ENCODE data around the gene TMEM229B.

Gene TMEM229B

DNA sequence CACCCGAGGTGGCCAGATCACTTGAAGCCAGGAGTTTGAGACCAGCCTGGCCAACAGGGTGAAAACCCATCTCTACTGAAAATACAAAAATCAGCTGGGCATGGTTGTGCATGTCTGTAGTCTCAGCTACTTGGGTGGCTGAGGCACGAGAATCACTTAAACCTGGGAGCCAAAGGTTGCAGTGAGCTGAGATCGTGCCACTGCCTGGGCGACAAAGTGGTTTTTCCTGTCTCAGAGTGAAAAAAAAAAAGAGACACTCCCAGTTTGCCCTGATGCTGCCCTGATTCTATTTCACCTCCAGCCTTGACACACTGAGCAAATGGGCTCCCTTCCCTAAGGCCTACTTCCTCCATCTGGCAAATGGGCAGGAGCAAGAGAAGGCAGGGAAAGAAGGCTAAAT, 48.0 kb downstream of the TMEM229B start:
- H3K27me3 Mint-ChIP-seq: peaks cover 6% of the 10 kb centered on the region
- no peak overlapping the region for H3K27ac Mint-ChIP-seq
- no peaks in the 10 kb centered on the region for H3K9me3 Mint-ChIP-seq (ENCODE audit: low read depth)
- no peaks in the 10 kb centered on the region for H3K36me3 Mint-ChIP-seq
- H3K4me1 Mint-ChIP-seq (ENCODE audit: low read depth): no peaks in the 10 kb centered on the region
- no peak overlapping the region for H3K4me3 Mint-ChIP-seq

DNA sequence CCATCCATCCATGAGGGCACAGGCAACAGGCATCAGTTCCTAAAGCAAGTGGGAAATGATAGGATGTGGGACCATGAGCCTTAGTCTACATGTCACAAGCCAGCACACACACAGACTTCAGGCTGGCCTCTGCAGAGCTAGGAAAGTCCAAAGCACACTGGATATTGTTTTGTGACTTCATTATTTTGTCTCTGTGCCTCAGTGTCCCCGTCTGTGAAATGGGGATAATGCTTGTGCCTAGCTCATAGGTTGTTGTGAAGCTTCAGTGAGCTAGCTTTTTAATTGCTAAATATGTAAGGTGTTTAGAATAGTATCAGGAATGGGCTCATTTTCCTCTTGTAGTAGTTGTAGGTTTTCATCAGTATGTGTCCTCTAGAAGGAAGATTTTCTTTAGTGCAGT, 49.6 kb downstream of the TMEM229B start:
- Mint-ChIP-seq H3K4me1 (ENCODE audit: low read depth) (no peaks in the 10 kb centered on the region), H3K9me3 (ENCODE audit: low read depth) (no peaks in the 10 kb centered on the region), H3K27ac (no peak overlapping the region), H3K27me3 (peaks cover 3% of the 10 kb centered on the region), H3K4me3 (no peak overlapping the region), H3K36me3 (no peaks in the 10 kb centered on the region)

DNA sequence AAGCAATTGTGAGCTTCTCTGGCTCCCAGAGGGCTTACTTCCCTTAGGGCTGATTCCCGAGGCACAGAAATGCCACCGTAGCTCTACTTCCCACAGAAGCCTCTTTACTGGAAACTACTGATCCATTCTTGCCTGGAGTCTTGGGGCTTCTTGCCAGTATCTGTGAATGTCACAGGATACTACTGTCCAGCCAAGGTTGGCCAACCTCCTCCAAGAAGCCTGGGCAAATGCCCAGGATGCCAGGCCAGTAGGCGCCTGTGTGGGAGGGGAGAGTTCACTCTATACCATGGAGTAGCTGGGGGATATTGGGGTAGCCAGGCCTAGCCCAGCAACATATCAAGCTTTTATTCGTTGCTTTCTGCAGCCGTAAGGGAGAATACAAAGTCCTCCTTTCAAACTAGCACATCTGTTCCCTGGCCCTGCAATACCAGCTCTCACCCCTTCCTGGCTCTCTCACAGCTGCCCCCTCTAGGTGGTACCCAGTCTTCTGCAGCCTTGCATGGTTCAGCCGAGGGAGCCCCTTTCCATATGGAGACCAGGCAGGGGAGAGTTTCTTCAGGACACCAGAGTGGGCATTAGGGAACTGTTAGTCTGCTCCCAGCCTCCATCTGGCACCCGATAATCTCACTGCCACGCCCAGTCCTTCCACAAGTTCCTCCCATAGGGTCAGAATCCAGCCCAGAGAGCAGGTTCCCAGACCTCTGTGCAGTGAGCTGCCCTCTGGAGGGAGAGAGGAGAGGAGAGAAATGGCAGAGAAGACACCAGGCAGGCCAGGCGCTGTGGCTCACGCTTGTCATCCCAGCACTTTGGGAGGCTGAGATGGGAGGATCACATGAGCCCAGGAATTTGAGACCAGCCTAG, 52.3 kb downstream of the TMEM229B start:
- Mint-ChIP-seq H3K4me1 (ENCODE audit: low read depth) (no peaks in the 10 kb centered on the region), H3K4me3 (no peak overlapping the region)

DNA sequence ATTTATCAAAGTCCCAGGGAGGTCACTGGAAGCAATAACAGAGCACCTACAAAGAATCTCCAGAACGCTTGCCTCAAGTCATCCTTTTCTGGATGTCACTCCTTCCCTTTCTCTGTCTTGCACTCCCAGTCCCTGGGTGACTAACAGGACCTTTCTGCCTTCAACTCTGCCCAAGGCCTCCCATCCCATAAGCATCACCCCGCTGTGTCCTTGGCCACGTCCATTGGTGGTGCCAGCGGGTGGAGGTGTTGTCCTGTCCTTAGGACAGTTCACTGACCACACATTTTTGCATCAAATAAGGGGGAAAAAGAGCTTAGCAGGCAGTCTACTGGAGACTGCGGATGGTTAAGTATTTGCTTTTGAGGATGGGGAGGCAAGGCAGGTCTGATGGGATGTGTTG, 52.9 kb downstream of the TMEM229B start:
- Mint-ChIP-seq H3K4me3 (no peak overlapping the region), H3K9me3 (ENCODE audit: low read depth) (no peaks in the 10 kb centered on the region), H3K27me3 (no peaks in the 10 kb centered on the region), H3K27ac (no peak overlapping the region), H3K4me1 (ENCODE audit: low read depth) (no peaks in the 10 kb centered on the region), H3K36me3 (no peaks in the 10 kb centered on the region)

More for the DNA sequence above, 52.3 kb downstream of the TMEM229B start:
- H3K9me3 Mint-ChIP-seq (ENCODE audit: low read depth): no peaks in the 10 kb centered on the region
- H3K27me3 Mint-ChIP-seq: no peaks in the 10 kb centered on the region
- H3K27ac Mint-ChIP-seq: no peak overlapping the region
- no peaks in the 10 kb centered on the region for H3K36me3 Mint-ChIP-seq

DNA sequence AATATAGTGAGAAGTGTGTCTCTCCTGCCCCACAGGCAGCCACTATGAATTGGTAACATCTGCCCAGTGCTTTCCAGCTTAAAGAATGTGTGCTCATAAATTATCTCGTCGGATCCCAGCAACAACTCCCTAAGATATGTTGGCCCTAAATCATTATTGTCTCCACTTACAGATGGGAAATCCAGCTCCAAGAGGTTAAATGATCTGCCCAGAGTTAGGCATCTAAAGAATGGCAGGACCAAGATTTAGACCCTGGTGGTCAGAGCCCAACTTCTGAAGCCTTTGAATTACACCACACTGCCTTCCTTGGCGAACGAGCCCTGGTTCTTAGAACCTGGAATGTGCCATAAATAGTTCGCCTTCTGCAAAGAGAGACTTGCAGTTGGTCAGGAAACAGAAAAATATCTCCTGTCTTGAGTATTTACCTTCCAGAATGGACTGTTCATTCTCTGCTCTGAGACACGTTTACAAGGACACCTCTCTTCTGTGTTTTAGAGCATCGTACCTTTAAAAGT, 56.4 kb downstream of the TMEM229B start:
- Mint-ChIP-seq H3K9me3 (ENCODE audit: low read depth) (no peaks in the 10 kb centered on the region), H3K4me3 (no peak overlapping the region), H3K27ac (no peak overlapping the region), H3K36me3 (no peaks in the 10 kb centered on the region), H3K27me3 (peaks cover under 1% of the 10 kb centered on the region), H3K4me1 (ENCODE audit: low read depth) (no peaks in the 10 kb centered on the region)

DNA sequence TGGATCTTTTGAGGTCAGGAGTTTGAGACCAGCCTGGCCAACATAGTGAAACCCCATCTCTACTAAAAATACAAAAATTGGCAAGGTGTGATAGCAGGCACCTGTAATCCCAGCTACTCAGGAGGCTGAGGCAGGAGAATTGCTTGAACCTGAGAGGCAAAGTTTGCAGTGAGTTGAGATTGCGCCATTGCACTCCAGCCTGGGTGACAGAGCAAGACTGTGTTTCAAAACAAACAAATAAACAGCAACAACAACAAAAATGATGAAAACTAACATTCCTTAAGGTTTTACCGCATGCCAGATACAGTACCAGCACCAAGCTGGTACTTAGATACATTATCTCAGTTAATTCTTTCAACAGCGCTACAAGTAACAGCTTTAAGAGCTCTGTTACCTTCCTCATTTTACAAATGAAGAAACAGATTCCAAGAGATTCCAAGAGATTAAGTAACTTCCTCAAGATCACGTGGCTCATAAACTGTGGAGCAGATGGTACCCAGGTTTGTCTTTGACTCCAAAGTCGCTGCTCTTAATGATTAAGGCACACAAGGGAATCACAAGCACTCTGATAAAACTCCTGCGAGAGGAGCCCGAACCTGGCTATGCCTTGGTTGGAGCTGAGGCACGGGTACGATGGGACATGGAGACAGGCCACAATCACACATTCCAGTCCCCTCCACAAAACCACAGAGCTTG, 58.9 kb downstream of the TMEM229B start:
- no peak overlapping the region for H3K4me3 Mint-ChIP-seq
- no peaks in the 10 kb centered on the region for H3K4me1 Mint-ChIP-seq (ENCODE audit: low read depth)
- H3K9me3 Mint-ChIP-seq (ENCODE audit: low read depth): no peaks in the 10 kb centered on the region
- no peak overlapping the region for H3K27ac Mint-ChIP-seq
- peaks cover 5% of the 10 kb centered on the region for H3K27me3 Mint-ChIP-seq
- H3K36me3 Mint-ChIP-seq: no peaks in the 10 kb centered on the region

DNA sequence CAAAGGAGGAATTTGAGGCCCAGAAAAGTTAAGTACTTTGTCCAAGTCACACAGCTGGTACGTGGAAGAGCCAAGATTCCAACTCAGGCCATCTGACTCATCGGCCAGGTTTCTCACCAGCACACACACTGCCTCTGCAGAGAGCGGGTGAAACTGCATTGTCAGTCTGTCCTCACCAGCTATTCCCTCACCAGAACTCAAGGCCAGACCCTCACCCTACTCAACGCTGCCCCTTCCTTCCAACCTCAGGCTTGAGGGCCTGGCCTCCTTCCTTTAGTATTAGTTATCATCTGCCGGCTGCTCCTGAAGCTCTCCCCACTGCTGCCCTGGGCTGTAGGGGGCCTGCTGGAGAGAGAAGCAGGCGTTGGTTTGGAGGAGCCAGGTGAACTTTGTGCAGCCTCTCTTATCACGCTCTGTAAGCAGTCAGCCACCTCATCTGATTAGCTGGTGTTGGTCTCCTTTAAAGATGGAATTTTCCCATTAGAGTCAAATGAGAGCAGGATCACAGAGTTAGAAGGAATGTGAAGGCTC, 60.0 kb downstream of the TMEM229B start:
- Mint-ChIP-seq H3K27me3 (peaks cover 5% of the 10 kb centered on the region), H3K9me3 (ENCODE audit: low read depth) (no peaks in the 10 kb centered on the region), H3K4me3 (no peak overlapping the region), H3K36me3 (no peaks in the 10 kb centered on the region), H3K27ac (no peak overlapping the region), H3K4me1 (ENCODE audit: low read depth) (no peaks in the 10 kb centered on the region)

DNA sequence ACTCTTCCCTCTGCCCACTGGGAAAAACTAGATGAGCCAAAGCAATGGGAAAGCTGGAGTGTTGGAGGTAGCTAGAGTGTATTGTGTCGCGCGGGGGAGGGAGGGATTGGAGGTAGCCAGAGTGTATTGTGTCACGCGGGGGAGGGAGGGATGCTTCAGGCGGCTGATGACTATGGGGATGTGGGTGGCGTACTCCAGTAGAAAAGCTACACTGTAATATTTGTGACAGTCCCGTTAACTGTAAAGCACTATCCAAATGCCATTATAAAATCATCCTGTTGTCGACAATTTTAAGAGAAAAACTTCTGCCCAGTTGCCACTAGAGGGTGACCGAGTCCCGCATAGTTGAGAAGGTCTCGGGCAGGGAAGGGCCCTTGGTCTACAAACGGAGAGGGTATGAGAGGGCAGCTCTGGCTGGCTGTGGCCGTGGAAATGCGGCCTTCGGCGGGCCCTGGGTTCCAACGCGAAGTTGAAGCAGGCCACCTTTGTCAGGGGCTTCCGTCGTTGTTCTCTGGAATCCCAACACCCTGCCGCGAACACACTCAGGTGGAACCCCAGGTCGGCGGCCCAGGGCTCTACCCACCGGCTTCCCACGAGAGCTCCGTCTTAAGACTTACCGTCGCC, 61.4 kb downstream of the TMEM229B start:
- Mint-ChIP-seq H3K4me1 (ENCODE audit: low read depth) (no peaks in the 10 kb centered on the region), H3K9me3 (ENCODE audit: low read depth) (no peaks in the 10 kb centered on the region), H3K27ac (no peak overlapping the region), H3K27me3 (peaks cover 7% of the 10 kb centered on the region), H3K36me3 (no peaks in the 10 kb centered on the region), H3K4me3 (no peak overlapping the region)

DNA sequence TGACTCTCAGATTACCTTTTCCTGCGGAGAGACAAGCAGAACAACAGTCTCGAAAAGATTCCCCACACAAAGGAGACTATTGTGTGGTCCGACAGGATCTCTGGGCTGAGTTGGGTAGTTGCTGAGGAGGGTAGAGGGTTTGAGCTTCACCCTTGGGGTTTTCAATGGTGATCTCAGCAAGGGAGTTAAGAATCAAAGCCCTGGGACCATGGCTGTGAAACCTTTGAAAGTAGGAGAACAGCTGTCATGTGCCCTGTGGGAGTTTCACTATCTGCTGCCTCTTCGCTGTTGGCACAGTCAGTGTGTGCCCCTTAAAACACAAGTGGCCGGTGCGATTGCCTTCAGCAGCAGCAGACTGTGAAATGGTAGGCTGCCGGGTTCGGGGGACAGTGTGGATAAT, 62.4 kb downstream of the TMEM229B start:
- no peaks in the 10 kb centered on the region for H3K4me1 Mint-ChIP-seq (ENCODE audit: low read depth)
- no peaks in the 10 kb centered on the region for H3K9me3 Mint-ChIP-seq (ENCODE audit: low read depth)
- H3K4me3 Mint-ChIP-seq: no peak overlapping the region
- H3K36me3 Mint-ChIP-seq: no peaks in the 10 kb centered on the region
- H3K27ac Mint-ChIP-seq: no peak overlapping the region
- peaks cover 7% of the 10 kb centered on the region for H3K27me3 Mint-ChIP-seq

DNA sequence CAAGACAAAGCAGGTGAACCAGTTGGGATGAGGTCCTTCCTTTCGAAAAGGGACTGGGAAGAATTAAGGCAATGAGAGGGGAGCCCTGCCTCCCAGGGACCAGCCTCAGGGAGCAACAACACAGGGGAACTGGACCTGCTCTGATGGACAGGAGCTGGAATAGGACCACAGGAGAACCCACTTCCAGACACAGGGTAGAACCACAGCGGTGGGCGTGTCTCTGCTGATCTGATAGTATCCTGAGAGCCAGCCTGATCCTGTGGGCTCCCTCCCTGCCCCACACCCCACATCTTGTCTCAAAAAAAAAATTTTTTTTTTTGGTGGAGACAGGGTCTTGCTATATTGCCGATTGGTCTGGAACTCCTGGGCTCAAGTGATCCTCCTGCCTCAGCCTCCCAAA, 62.9 kb downstream of the TMEM229B start:
- Mint-ChIP-seq H3K27ac (no peak overlapping the region), H3K4me1 (ENCODE audit: low read depth) (no peaks in the 10 kb centered on the region), H3K27me3 (peaks cover 7% of the 10 kb centered on the region), H3K4me3 (no peak overlapping the region), H3K9me3 (ENCODE audit: low read depth) (no peaks in the 10 kb centered on the region), H3K36me3 (no peaks in the 10 kb centered on the region)

DNA sequence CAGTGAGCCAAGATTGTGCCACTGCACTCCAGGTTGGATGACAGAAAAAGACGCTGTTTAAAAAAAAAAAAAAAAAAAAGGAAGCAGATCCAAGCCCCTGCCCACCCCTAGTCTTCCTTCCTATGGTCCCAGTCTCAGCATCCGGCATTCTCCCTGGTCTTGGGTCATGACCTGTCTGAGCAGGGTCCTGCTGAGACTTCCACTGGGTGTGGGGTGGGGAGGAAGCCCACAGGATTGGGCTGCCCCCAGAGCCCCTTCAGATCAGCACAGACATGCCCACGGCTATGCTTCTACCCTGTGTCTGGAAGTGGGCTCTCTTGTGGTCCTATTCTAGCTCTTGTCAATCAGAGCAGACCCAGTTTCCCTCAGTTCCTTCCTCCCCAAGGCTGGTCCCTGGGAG, 64.0 kb downstream of the TMEM229B start:
- H3K27me3 Mint-ChIP-seq: peaks cover 7% of the 10 kb centered on the region
- H3K4me1 Mint-ChIP-seq (ENCODE audit: low read depth): no peaks in the 10 kb centered on the region
- no peaks in the 10 kb centered on the region for H3K36me3 Mint-ChIP-seq
- H3K27ac Mint-ChIP-seq: no peak overlapping the region
- H3K9me3 Mint-ChIP-seq (ENCODE audit: low read depth): no peaks in the 10 kb centered on the region
- H3K4me3 Mint-ChIP-seq: no peak overlapping the region

DNA sequence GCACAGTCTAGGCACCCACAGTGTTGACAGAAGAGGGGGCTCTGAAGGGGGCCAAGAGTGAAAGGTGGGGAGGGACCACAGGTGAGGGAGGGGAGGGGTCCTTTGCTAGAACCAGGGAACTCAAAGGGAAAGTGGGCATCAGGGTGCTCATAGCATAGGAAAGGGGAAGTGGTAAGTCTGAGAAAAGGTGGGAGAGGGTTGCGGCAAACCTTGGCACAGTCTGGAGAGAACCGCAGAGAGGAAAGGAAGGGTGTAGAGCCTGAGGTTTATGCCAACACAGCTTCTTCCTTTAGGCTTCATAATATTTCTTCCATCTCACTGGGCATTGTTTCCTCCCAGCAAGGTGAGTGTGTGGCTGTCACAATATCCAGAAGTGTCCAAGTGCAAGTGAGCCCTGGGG, 65.1 kb downstream of the TMEM229B start:
- H3K4me3 Mint-ChIP-seq: no peak overlapping the region
- H3K4me1 Mint-ChIP-seq (ENCODE audit: low read depth): no peaks in the 10 kb centered on the region
- H3K36me3 Mint-ChIP-seq: no peaks in the 10 kb centered on the region
- H3K27ac Mint-ChIP-seq: no peak overlapping the region
- H3K27me3 Mint-ChIP-seq: peaks cover 7% of the 10 kb centered on the region
- no peaks in the 10 kb centered on the region for H3K9me3 Mint-ChIP-seq (ENCODE audit: low read depth)

DNA sequence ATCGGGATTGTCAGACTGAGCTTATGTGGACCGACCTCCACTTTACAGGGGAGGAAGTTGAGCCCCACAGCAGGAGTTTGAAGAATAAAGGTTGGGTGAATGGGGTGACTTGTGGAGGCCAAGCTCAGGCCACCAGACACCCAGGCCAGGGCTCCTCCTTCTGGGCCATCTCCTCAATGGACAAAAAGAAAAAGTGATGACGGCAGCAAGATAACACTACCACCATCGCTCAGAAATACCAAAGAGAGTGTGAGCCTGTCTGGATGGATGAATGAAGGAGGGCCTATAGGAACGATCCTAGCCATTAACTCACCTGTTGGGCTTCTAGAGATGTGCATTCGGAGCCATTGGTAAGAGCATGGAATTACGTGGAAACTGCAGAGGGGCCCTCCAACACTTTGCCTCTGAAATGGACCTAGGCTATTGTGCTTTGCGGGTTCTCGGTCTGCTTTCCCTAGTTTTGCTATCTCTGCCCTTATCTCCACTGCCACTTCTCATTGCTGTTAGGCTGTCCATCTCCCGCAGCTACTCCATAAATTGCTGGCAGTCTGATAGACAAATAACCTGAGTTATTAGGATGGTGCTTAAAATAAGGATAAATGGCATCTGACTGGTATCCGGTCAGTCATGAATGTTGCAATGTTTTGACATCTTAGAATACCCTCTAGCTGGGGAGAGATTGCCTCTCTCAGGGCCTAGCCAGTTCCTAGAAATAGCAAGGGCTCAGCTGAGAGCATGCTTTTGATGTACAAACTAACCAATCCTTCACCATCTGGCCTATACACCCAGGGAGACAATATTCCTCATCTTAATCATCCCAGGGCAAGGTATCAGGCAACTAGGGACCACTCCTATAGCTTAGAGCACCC, 66.9 kb downstream of the TMEM229B start:
- Mint-ChIP-seq H3K4me3 (no peak overlapping the region), H3K27ac (no peak overlapping the region), H3K36me3 (no peaks in the 10 kb centered on the region), H3K4me1 (ENCODE audit: low read depth) (no peaks in the 10 kb centered on the region), H3K9me3 (ENCODE audit: low read depth) (no peaks in the 10 kb centered on the region), H3K27me3 (peaks cover 4% of the 10 kb centered on the region)

All from activated naive CD8-positive, alpha-beta T cell (primary cell).